GM18519 (cell line): ENCODE results near the gene MAP1LC3C.

ENCODE experiments used
- ATAC-seq: cut with Tn5 transposase; IDR thresholded peaks from one replicate; pipeline ENCODE4 v1.9.1; 2021; ENCODE audit warnings: mild to moderate bottlenecking, moderate library complexity; ENCODE audit not compliant: unreplicated experiment, low FRiP score

The MAP1LC3C gene

GRCh38 chr1:241999026-241999425 is at the start of gene MAP1LC3C:
MAP1LC3C (minus strand) TSS chr1:241999098; CDS start chr1:241999008, 90 bp downstream.
- no peak for ATAC-seq

- no peak for ATAC-seq
These were observed 44.3 kb upstream of the MAP1LC3C start for GRCh38 chr1:242043165-242043564.

GRCh38 chr1:242034392-242034791 is 35.5 kb upstream of the MAP1LC3C start:
- ATAC-seq: no peak

- ATAC-seq: no peak
These were observed 34.5 kb upstream of the MAP1LC3C start for GRCh38 chr1:242033447-242033846.

GRCh38 chr1:242030071-242030470 is 31.2 kb upstream of the MAP1LC3C start:
- no peak for ATAC-seq

GRCh38 chr1:242025681-242026080 is 26.8 kb upstream of the MAP1LC3C start:
- no peak for ATAC-seq

GRCh38 chr1:242023805-242024204 is 24.9 kb upstream of the MAP1LC3C start:
- no peak for ATAC-seq

- ATAC-seq: no peak
These were observed 20.1 kb upstream of the MAP1LC3C start for GRCh38 chr1:242019018-242019417.

- ATAC-seq: peak; percentile 80
These were observed 18.8 kb upstream of the MAP1LC3C start for GRCh38 chr1:242017580-242018233.

GRCh38 chr1:242016479-242016878 is 17.6 kb upstream of the MAP1LC3C start:
- ATAC-seq: no peak

- no peak for ATAC-seq
These were observed 13.2 kb upstream of the MAP1LC3C start for GRCh38 chr1:242011894-242012660.

- no peak for ATAC-seq
These were observed 10.1 kb upstream of the MAP1LC3C start for GRCh38 chr1:242008826-242009495.

GRCh38 chr1:242006976-242007375 is 8.1 kb upstream of the MAP1LC3C start:
- ATAC-seq: no peak

- no peak for ATAC-seq
These were observed 7.1 kb upstream of the MAP1LC3C start for GRCh38 chr1:242005866-242006535.

GRCh38 chr1:242004751-242005495 is 6.0 kb upstream of the MAP1LC3C start:
- ATAC-seq: no peak

GRCh38 chr1:242002510-242002909 is 3.6 kb upstream of the MAP1LC3C start:
- ATAC-seq: no peak

- ATAC-seq: no peak
These were observed 3.2 kb upstream of the MAP1LC3C start for GRCh38 chr1:242002072-242002471.

- no peak for ATAC-seq
These were observed 1.5 kb upstream of the MAP1LC3C start for GRCh38 chr1:242000434-242000833.

GRCh38 chr1:241998412-241998921 is 431 bp downstream of the MAP1LC3C start:
- ATAC-seq: peak; percentile 73

GRCh38 chr1:241997401-241997998 is 1.4 kb downstream of the MAP1LC3C start:
- ATAC-seq: no peak
